ENCODE results near the gene RIMKLB.
A peak's percentile ranks its signal among the peaks of the same experiment; 100 is the strongest.

DNA sequence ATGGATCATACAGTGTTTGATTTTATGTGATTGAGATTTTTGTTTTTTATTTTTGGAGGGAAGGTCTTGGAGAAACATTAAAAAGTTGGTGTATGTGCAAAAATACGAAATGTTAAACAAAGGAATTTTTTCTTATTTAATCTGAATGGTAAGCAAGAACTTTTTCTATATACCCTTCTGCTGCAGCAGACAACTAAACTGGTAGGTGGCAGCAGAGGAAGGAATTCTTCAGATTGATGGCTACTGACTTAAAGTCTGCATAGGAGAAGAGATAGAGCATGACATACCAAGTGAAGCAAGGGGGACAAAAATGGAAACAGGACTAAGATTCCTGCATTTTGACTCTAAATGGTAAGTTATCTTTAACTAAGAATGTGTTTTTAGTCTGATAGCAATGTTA is 82.6 kb downstream of the RIMKLB start:
- TF ChIP-seq, protein P1, sequence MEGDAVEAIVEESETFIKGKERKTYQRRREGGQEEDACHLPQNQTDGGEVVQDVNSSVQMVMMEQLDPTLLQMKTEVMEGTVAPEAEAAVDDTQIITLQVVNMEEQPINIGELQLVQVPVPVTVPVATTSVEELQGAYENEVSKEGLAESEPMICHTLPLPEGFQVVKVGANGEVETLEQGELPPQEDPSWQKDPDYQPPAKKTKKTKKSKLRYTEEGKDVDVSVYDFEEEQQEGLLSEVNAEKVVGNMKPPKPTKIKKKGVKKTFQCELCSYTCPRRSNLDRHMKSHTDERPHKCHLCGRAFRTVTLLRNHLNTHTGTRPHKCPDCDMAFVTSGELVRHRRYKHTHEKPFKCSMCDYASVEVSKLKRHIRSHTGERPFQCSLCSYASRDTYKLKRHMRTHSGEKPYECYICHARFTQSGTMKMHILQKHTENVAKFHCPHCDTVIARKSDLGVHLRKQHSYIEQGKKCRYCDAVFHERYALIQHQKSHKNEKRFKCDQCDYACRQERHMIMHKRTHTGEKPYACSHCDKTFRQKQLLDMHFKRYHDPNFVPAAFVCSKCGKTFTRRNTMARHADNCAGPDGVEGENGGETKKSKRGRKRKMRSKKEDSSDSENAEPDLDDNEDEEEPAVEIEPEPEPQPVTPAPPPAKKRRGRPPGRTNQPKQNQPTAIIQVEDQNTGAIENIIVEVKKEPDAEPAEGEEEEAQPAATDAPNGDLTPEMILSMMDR (conservative IDR thresholded peaks at IDR 0.05 in 1 of 2, IDR thresholded peaks at IDR 0.05 in 1 of 2; ENCODE audit: extremely low read depth in 1 of 2, insufficient read depth in 1 of 2, low read depth in 1 of 2, low read length in 2 of 2): peak; percentile 39 to 71
- no peak for TF ChIP-seq EZH2 (IDR thresholded peaks at IDR 0.05; ENCODE audit: borderline replicate concordance, low read length)

All from mammary epithelial cell (primary cell).